H1 (cell line): Measurements from ENCODE around the gene TEX38. TPM values are rescaled to one million over a fixed set of nuclear protein-coding genes. Genes with fewer than 3 reads are reported as not detected.

Experiments
- CTCF ChIA-PET: fragments of 300-600 bp; sonication (Branson Sonifier 250); formaldehyde crosslinking; loops from one replicate; lab custom pipeline; 2021; ENCODE audit not compliant: partially characterized antibody; lab: Charles Lee
- POLR2A ChIA-PET: fragments of 300-600 bp; sonication (Branson Sonifier 250); formaldehyde crosslinking; loops from one replicate; lab custom pipeline; 2021; ENCODE audit warnings: inconsistent platforms; ENCODE audit not compliant: partially characterized antibody; lab: Charles Lee
- DNase-seq, 2 experiments: peaks; one replicate each; pipeline versions ENCODE4 v3.0.0 to v3.0.0-alpha.2; 2010 to 2022; ENCODE audit warnings: low spot score in 2 of 2, low read depth in 1 of 2, mixed read lengths in 1 of 2
- FAIRE-seq: peaks from 2 replicates; lab custom pipeline; 2011; peaks lifted over from hg19 to GRCh38; lab: Jason Lieb, UNC
- H2AFZ ChIP-seq: 2 replicates; pipeline ENCODE4 v1.8.1; 2012; ENCODE audit warnings: low read length, inconsistent platforms
- H2AK5ac ChIP-seq: 2 replicates; pipeline ENCODE4 v1.6.1; 2013; ENCODE audit warnings: low read depth, low read length
- H2BK120ac ChIP-seq: replicated peaks from 2 replicates; pipeline ENCODE3; 2013; ENCODE audit warnings: low read depth, low read length, inconsistent platforms
- H2BK12ac ChIP-seq: 2 replicates; pipeline ENCODE4 v1.6.1; 2013; ENCODE audit warnings: low read depth, low read length
- H2BK15ac ChIP-seq: 2 replicates; pipeline ENCODE4 v1.6.1; 2013; ENCODE audit warnings: low read length
- H2BK20ac ChIP-seq: 2 replicates; pipeline ENCODE4 v1.6.1; 2013; ENCODE audit warnings: low read length
- H2BK5ac ChIP-seq: 2 replicates; pipeline ENCODE4 v1.6.1; 2013; ENCODE audit warnings: low read depth, low read length
- H3K14ac ChIP-seq: 2 replicates; pipeline ENCODE4 v1.6.1; 2013; ENCODE audit warnings: inconsistent platforms; ENCODE audit not compliant: insufficient read length
- H3K18ac ChIP-seq: 2 replicates; pipeline ENCODE4 v1.6.1; 2013; ENCODE audit warnings: low read length; ENCODE audit errors: extremely low read depth
- H3K23ac ChIP-seq: 2 replicates; pipeline ENCODE4 v1.6.1; 2013; ENCODE audit warnings: inconsistent platforms; ENCODE audit not compliant: insufficient read length
- H3K23me2 ChIP-seq: 2 replicates; pipeline ENCODE4 v1.6.1; 2013; ENCODE audit warnings: low read depth, low read length
- H3K27ac ChIP-seq: 2 replicates; pipeline ENCODE4 v1.6.1; 2011; ENCODE audit warnings: low read depth, low read length, inconsistent platforms
- H3K27me3 ChIP-seq, 4 experiments: replicated peaks in 1 of 4; 1 replicate in 1 of 4; 2 replicates in 3 of 4; pipeline versions ENCODE4 v1.6.1 to v1.8.1; 2011 to 2013; ENCODE audit warnings: low read length in 3 of 4, mild to moderate bottlenecking in 3 of 4, inconsistent platforms in 2 of 4, mixed read lengths in 2 of 4, moderate library complexity in 1 of 4; ENCODE audit not compliant: control insufficient read depth in 3 of 4, insufficient read depth in 3 of 4; ENCODE audit errors: extremely low read depth in 1 of 4
- H3K36me3 ChIP-seq, 4 experiments: 2 replicates each; pipeline versions ENCODE4 v1.6.1 to v1.8.1; 2011 to 2013; ENCODE audit warnings: mild to moderate bottlenecking in 4 of 4, low read length in 3 of 4, moderate library complexity in 2 of 4, control low read depth in 1 of 4, inconsistent platforms in 1 of 4; ENCODE audit not compliant: insufficient read depth in 4 of 4, control insufficient read depth in 2 of 4
- H3K4ac ChIP-seq: replicated peaks from 2 replicates; pipeline ENCODE3; 2013; ENCODE audit warnings: low read length, low read depth, mixed read lengths, inconsistent platforms; ENCODE audit not compliant: insufficient read length
- H3K4me1 ChIP-seq, 4 experiments: replicated peaks in 1 of 4; 1 replicate in 1 of 4; 2 replicates in 3 of 4; pipeline versions ENCODE4 v1.6.1 to v1.8.1; 2011 to 2013; ENCODE audit warnings: low read length in 3 of 4, inconsistent platforms in 2 of 4, mixed read lengths in 1 of 4; ENCODE audit not compliant: insufficient read depth in 4 of 4, control insufficient read depth in 3 of 4
- H3K4me2 ChIP-seq, 2 experiments: 2 replicates each; pipeline versions ENCODE4 v1.6.1 to v1.8.1; 2011 to 2013; ENCODE audit warnings: low read depth in 2 of 2, low read length in 2 of 2, control low read depth in 1 of 2, inconsistent platforms in 1 of 2, mild to moderate bottlenecking in 1 of 2; ENCODE audit not compliant: insufficient read depth in 1 of 2
- H3K4me3 ChIP-seq, 4 experiments: fragments of 200-600, 300-600 bp in 1 of 4; sonication (generic), shearing (Covaris generic), sonication (Bioruptor Twin) in 1 of 4; 2 replicates each; pipeline versions ENCODE4 v1.5.1 to v1.8.1; 2011 to 2016; ENCODE audit warnings: low read length in 4 of 4, low read depth in 3 of 4, control low read depth in 2 of 4, inconsistent platforms in 2 of 4, mild to moderate bottlenecking in 2 of 4, mixed read lengths in 1 of 4, moderate library complexity in 1 of 4; ENCODE audit not compliant: insufficient read depth in 2 of 4; ENCODE audit errors: extremely low read depth in 1 of 4
- H3K56ac ChIP-seq: replicated peaks from 2 replicates; pipeline ENCODE3; 2013; ENCODE audit warnings: low read depth, mild to moderate bottlenecking, mixed read lengths, low read length, inconsistent platforms; ENCODE audit not compliant: insufficient read length
- H3K79me1 ChIP-seq: 2 replicates; pipeline ENCODE4 v1.6.1; 2013; ENCODE audit warnings: low read depth, low read length, control low read depth
- H3K79me2 ChIP-seq, 2 experiments: 2 replicates each; pipeline versions ENCODE4 v1.6.1 to v1.8.1; 2012 to 2013; ENCODE audit warnings: low read length in 2 of 2, mild to moderate bottlenecking in 2 of 2, inconsistent platforms in 1 of 2; ENCODE audit not compliant: insufficient read depth in 2 of 2, control insufficient read depth in 1 of 2
- H3K9ac ChIP-seq, 4 experiments: replicated peaks in 1 of 4; 1 replicate in 1 of 4; 2 replicates in 3 of 4; pipeline versions ENCODE4 v1.6.1 to v1.8.1; 2011 to 2013; ENCODE audit warnings: low read depth in 3 of 4, low read length in 3 of 4, control low read depth in 2 of 4, mild to moderate bottlenecking in 2 of 4, moderate library complexity in 2 of 4, inconsistent platforms in 1 of 4; ENCODE audit errors: extremely low read depth in 1 of 4
- H3K9me3 ChIP-seq, 2 experiments: 2 replicates each; pipeline versions ENCODE4 v1.6.1 to v1.8.1; 2012 to 2013; ENCODE audit warnings: mild to moderate bottlenecking in 2 of 2, moderate library complexity in 2 of 2, control low read depth in 1 of 2, inconsistent platforms in 1 of 2, low read depth in 1 of 2, low read length in 1 of 2, mixed read lengths in 1 of 2; ENCODE audit not compliant: insufficient read depth in 2 of 2
- H4K20me1 ChIP-seq, 2 experiments: replicated peaks in 1 of 2; 2 replicates each; pipeline versions ENCODE3 to v1.8.1; 2011 to 2013; ENCODE audit warnings: inconsistent platforms in 2 of 2, low read length in 2 of 2, mild to moderate bottlenecking in 1 of 2; ENCODE audit not compliant: insufficient read depth in 2 of 2, control insufficient read depth in 1 of 2
- H4K5ac ChIP-seq: 2 replicates; pipeline ENCODE4 v1.6.1; 2013; ENCODE audit warnings: low read length, low read depth, mixed read lengths, inconsistent platforms; ENCODE audit not compliant: insufficient read length
- H4K8ac ChIP-seq: 2 replicates; pipeline ENCODE4 v1.8.0; 2013; ENCODE audit warnings: mild to moderate bottlenecking, moderate library complexity, low read length, inconsistent platforms; ENCODE audit not compliant: insufficient read depth; ENCODE audit errors: extremely low read depth
- H4K91ac ChIP-seq: replicated peaks from 2 replicates; pipeline ENCODE3; 2013; ENCODE audit warnings: low read length, mixed read lengths, inconsistent platforms; ENCODE audit not compliant: insufficient read length
- ASH2L ChIP-seq: fragments of 200-600, 300-600 bp; sonication (generic); IDR thresholded peaks from one replicate; pipeline ENCODE4 v1.7.1; 2017; ENCODE audit warnings: low read length
- CEBPB ChIP-seq: IDR thresholded peaks from 2 replicates; pipeline ENCODE4 v1.6.1; 2012; ENCODE audit warnings: low read depth, low read length
- JUN ChIP-seq: IDR thresholded peaks from 2 replicates; pipeline ENCODE4 v1.6.1; 2011; ENCODE audit warnings: low read depth, mild to moderate bottlenecking, improper control_type of control experiment, low read length
- KDM1A ChIP-seq: fragments of 200-600, 300-600 bp; sonication (generic); IDR thresholded peaks from 2 replicates; pipeline ENCODE4 v1.7.1; 2016; ENCODE audit warnings: mild to moderate bottlenecking, low read length, borderline replicate concordance
- TAF7 ChIP-seq: optimal IDR thresholded peaks from 2 replicates; pipeline ENCODE3; 2011; ENCODE audit warnings: low read depth, mild to moderate bottlenecking, inconsistent platforms, low read length, moderate library complexity, borderline replicate concordance
- WGBS, 2 experiments: shearing (Covaris generic) in 1 of 2; methylation state at CpG; one replicate each; pipeline versions ENCODE4 v1.1.6 to v1.1.7; 2013 to 2015; ENCODE audit warnings: low lambda C conversion rate in 2 of 2, mixed read lengths in 2 of 2, inconsistent platforms in 1 of 2, low coverage in 1 of 2, missing lambda C conversion rate in 1 of 2; ENCODE audit not compliant: insufficient replicate concordance in 2 of 2, insufficient coverage in 1 of 2, insufficient read length in 1 of 2; ENCODE audit errors: extremely low coverage in 1 of 2, missing lambda C conversion rate in 1 of 2; 5-methylcytosine and 5-hydroxymethylcytosine counted together
- polyA plus RNA-seq, 7 experiments: library from polyadenylated mRNA; depleted of rRNA in 3 of 7; stranded (reverse) in 5 of 7; unstranded in 2 of 7; fragments of >200 nt in 5 of 7; fragments of 200-250 nt in 2 of 7; gene quantifications; 1 replicate in 5 of 7; 2 replicates in 1 of 7; 4 replicates in 1 of 7; pipeline versions ENCODE4 v1.2.1 to v1.2.3, GENCODE V29; 2011 to 2013; ENCODE audit warnings: missing spikeins in 2 of 7, mixed read lengths in 2 of 7
- total RNA-seq: library from RNA; stranded (reverse); fragmentation: NEBNext Ultra II Directional; extraction: Animal tissue kit (Norgen Biotek cat#: 25700); gene quantifications from 2 replicates; pipeline ENCODE4 v1.2.1, GENCODE V29; 2021
- TF ChIP-seq, protein P1 (sequence below): IDR thresholded peaks from 2 replicates; pipeline ENCODE4 v1.6.1; 2012; ENCODE audit warnings: inconsistent platforms

The TEX38 gene
- total and polyA plus RNA-seq, 2 of the 8 experiments (the other 6 are each of a cell fraction or from before 2014, with no cell fraction given): 0.33 TPM; not detected in 1

DNA sequence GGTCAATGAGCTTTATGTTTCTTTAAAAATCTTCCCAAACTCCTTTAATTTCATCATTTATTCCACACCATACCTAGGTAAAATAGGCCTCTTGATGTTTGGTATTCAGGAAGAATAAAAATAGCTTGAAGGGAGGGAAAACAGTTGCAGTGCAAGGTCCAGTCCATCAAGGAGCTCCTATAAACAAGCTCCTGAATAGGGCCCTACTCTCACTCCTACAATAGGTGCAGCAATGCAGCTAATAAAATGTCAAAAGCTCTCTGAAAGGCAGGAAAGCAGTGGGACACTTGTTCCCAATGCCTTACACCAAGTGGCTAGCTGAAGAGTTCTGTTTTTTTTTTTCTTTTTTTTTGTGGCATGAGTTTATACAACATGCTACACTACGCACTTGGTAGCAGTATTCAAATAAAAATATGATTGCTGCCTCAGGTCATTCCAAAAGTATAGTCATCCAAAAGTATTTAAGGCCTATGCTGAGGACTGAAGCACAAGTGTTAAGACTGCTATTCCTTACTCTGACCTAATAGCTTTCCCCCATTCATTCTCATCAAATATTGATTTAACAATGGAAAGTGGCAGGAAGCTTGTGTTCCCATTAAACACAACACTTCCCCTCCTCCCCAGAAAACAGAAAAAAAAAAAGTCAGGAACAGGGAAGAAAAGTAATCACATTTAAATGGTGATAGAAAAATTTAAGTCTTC is 9.8 kb downstream of the TEX38 start:
- TF ChIP-seq, protein P1, sequence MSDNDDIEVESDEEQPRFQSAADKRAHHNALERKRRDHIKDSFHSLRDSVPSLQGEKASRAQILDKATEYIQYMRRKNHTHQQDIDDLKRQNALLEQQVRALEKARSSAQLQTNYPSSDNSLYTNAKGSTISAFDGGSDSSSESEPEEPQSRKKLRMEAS: no peak
- TF ChIP-seq CEBPB (no peak), TAF7 (no peak), ASH2L (no peak), KDM1A (no peak), JUN (no peak)
- Histone ChIP-seq H4K91ac (no peak overlapping the region), H4K5ac (no peak overlapping the region), H3K23me2 (no peaks in the 10 kb centered on the region), H3K18ac (no peak overlapping the region), H2BK12ac (no peak overlapping the region), H3K23ac (no peak overlapping the region), H2BK120ac (no peak overlapping the region), H3K56ac (no peak overlapping the region), H4K20me1 (no peaks in the 10 kb centered on the region), H2AFZ (no peak overlapping the region), H3K9me3 (no peaks in the 10 kb centered on the region), H3K4ac (no peak overlapping the region), H3K9ac (no peak overlapping the region), H3K36me3 (peaks cover 7 to 59% (median 39%) of the 10 kb centered on the region in 4 experiments), H3K27ac (no peak overlapping the region), H3K4me2 (no peak overlapping the region), H3K4me1 (peaks cover 1 to 8% (median 4%) of the 10 kb centered on the region in 4 experiments; a peak in 2 of 7 replicates), H3K27me3 (no peaks in the 10 kb centered on the region), H2BK20ac (no peak overlapping the region), H3K79me2 (no peaks in the 10 kb centered on the region), H3K4me3 (no peak overlapping the region), H3K14ac (no peak overlapping the region), H2AK5ac (no peak overlapping the region), H2BK5ac (no peak overlapping the region), H3K79me1 (no peaks in the 10 kb centered on the region), H4K8ac (no peak overlapping the region), H2BK15ac (no peak overlapping the region)
- peak; percentile 7 for FAIRE-seq
- CTCF ChIA-PET: interaction anchor here (1.1 to 1.2 kb wide), 2 partner anchors 59 to 498 kb away, joined by 3 to 4 read pairs; no protein-coding TSS in a partner anchor
- POLR2A ChIA-PET: interaction anchor here (0.6 to 1.9 kb wide), 4 partner anchors 14 to 54 kb away, joined by 3 to 6 read pairs (median 3); partner anchors contain the start of gene ATPAF1
- 92% methylated on average over 1 of the region's 1 CpG; no CpG with 5 or more reads in 1 of the 2 experiments for WGBS, 2 experiments
- no peak for DNase-seq
